Panc1 (cell line): ENCODE results near the gene PTPRK. TPM values are rescaled to one million over a fixed set of nuclear protein-coding genes. Genes with fewer than 3 reads are reported as not detected.

ENCODE experiments used
- ATAC-seq: fragments of 200-7000 bp; cut with Tn5 transposase; 2 replicates; pipeline ENCODE4 v1.9.1; 2020; ENCODE audit warnings: mild to moderate bottlenecking, moderate library complexity
- BruUV-seq: library from RNA; stranded (reverse); fragments of 400-500 nt; replicated peaks from 2 replicates; lab custom pipeline; 2021; lab: Mats Ljungman, UMichigan
- CTCF ChIA-PET: fragments of 300-600 bp; sonication (Branson Sonifier 250); formaldehyde crosslinking; loops from one replicate; lab custom pipeline; 2022; ENCODE audit warnings: antibody characterized with exemption; lab: Charles Lee
- POLR2A ChIA-PET: fragments of 300-600 bp; sonication (Branson Sonifier 250); formaldehyde crosslinking; loops from one replicate; lab custom pipeline; 2022; ENCODE audit warnings: antibody characterized with exemption; lab: Charles Lee
- DNase-seq: peaks from one replicate; pipeline ENCODE4 v3.0.0-alpha.2; 2010; ENCODE audit warnings: low read depth, low spot score
- H3K27ac ChIP-seq: 2 replicates; pipeline ENCODE4 v1.5.1; 2011; ENCODE audit warnings: mild to moderate bottlenecking, low read length, inconsistent platforms
- H3K27me3 ChIP-seq: fragments of 200-500 bp; sonication (Bioruptor generic); 2 replicates; pipeline ENCODE4 v1.6.0; 2014; ENCODE audit warnings: low read length, inconsistent platforms; ENCODE audit not compliant: control insufficient read depth, insufficient read depth
- H3K36me3 ChIP-seq: fragments of 200-500 bp; sonication (Bioruptor generic); 2 replicates; pipeline ENCODE4 v1.5.1; 2014; ENCODE audit warnings: inconsistent platforms, mild to moderate bottlenecking, low read length, moderate library complexity; ENCODE audit not compliant: control insufficient read depth, insufficient read depth
- H3K4me1 ChIP-seq: 2 replicates; pipeline ENCODE4 v1.5.1; 2011; ENCODE audit warnings: inconsistent platforms, mild to moderate bottlenecking, low read length, moderate library complexity; ENCODE audit not compliant: control insufficient read depth, insufficient read depth
- H3K4me3 ChIP-seq, 2 experiments: 2 replicates each; pipeline ENCODE4 v1.5.1; 2011 to 2012; ENCODE audit warnings: low read depth in 2 of 2, low read length in 2 of 2, mild to moderate bottlenecking in 2 of 2, inconsistent platforms in 1 of 2, moderate library complexity in 1 of 2
- H3K9me3 ChIP-seq: fragments of 200-500 bp; sonication (Bioruptor generic); 2 replicates; pipeline ENCODE4 v1.5.1; 2014; ENCODE audit warnings: low read depth, mild to moderate bottlenecking, inconsistent platforms, low read length, moderate library complexity; ENCODE audit not compliant: control insufficient read depth, insufficient read depth
- POLR2AphosphoS5 ChIP-seq: IDR thresholded peaks from 2 replicates; pipeline ENCODE4 v1.6.1; 2012; ENCODE audit warnings: mild to moderate bottlenecking, low read depth, low read length, moderate library complexity
- SIN3A ChIP-seq: IDR thresholded peaks from 2 replicates; pipeline ENCODE4 v1.6.1; 2012; ENCODE audit warnings: low read depth, mild to moderate bottlenecking, low read length, moderate library complexity, borderline replicate concordance; ENCODE audit not compliant: insufficient read depth
- TCF7L2 ChIP-seq: IDR thresholded peaks from 2 replicates; pipeline ENCODE4 v1.6.1; 2011; ENCODE audit warnings: mild to moderate bottlenecking, low read depth, low read length, inconsistent platforms
- in situ Hi-C: cut with HindIII; loops from 2 replicates; pipeline ENCODE4 v1.10.0; 2016; ENCODE audit warnings: low sequenced_read_pairs, low pct_unique_long_range_greater_than_20kb
- intact Hi-C: fragments of 100-400 bp; cut with micrococcal nuclease; formaldehyde crosslinking; loops from one replicate; pipeline ENCODE4 v1.10.0; 2022; ENCODE audit not compliant: unreplicated experiment
- total RNA-seq: library from RNA; stranded (reverse); gene quantifications from one replicate; pipeline ENCODE4 v1.2.1, GENCODE V29; 2021; ENCODE audit not compliant: unreplicated experiment
- TF ChIP-seq, protein P1 (sequence below), 2 experiments: IDR thresholded peaks; 2 replicates each; pipeline ENCODE4 v1.6.1; 2011 to 2012; ENCODE audit warnings: low read depth in 2 of 2, control low read depth in 1 of 2, low read length in 1 of 2, mild to moderate bottlenecking in 1 of 2, moderate library complexity in 1 of 2; ENCODE audit not compliant: insufficient read depth in 1 of 2
- TF ChIP-seq, protein P2 (sequence below): fragments of 450-650 bp; IDR thresholded peaks from 2 replicates; pipeline ENCODE4 v1.5.1; 2017; ENCODE audit warnings: mild to moderate bottlenecking

PTPRK gene
- total RNA-seq, 1 experiment from 2014 or later = 61.8 TPM

DNA sequence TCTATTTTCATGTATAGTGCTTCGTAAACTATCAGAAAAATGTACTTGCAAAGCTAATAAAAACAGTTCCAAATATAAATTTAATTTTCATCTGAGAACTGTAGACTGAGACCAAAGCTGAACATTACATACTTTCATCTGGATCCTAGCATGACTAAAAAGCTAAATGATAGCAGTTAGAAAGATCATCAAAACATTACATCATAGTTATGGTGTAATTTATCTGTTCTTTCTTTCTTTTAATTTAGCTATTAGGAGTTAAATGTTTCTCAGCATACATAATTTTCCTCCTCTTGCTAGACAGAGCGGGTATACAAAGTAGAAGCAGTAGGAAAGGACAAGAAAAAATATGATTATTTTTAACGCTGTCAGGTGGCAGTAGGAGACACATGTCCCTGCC, 455.3 kb downstream of the PTPRK start:
- TF ChIP-seq, protein P1, sequence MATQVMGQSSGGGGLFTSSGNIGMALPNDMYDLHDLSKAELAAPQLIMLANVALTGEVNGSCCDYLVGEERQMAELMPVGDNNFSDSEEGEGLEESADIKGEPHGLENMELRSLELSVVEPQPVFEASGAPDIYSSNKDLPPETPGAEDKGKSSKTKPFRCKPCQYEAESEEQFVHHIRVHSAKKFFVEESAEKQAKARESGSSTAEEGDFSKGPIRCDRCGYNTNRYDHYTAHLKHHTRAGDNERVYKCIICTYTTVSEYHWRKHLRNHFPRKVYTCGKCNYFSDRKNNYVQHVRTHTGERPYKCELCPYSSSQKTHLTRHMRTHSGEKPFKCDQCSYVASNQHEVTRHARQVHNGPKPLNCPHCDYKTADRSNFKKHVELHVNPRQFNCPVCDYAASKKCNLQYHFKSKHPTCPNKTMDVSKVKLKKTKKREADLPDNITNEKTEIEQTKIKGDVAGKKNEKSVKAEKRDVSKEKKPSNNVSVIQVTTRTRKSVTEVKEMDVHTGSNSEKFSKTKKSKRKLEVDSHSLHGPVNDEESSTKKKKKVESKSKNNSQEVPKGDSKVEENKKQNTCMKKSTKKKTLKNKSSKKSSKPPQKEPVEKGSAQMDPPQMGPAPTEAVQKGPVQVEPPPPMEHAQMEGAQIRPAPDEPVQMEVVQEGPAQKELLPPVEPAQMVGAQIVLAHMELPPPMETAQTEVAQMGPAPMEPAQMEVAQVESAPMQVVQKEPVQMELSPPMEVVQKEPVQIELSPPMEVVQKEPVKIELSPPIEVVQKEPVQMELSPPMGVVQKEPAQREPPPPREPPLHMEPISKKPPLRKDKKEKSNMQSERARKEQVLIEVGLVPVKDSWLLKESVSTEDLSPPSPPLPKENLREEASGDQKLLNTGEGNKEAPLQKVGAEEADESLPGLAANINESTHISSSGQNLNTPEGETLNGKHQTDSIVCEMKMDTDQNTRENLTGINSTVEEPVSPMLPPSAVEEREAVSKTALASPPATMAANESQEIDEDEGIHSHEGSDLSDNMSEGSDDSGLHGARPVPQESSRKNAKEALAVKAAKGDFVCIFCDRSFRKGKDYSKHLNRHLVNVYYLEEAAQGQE (IDR thresholded peaks at IDR 0.05; ENCODE audit: insufficient read depth in 1 of 2, low read depth in 2 of 2, low read length in 1 of 2) = no peak
- TF ChIP-seq POLR2AphosphoS5 = no peak
- TF ChIP-seq, protein P2, sequence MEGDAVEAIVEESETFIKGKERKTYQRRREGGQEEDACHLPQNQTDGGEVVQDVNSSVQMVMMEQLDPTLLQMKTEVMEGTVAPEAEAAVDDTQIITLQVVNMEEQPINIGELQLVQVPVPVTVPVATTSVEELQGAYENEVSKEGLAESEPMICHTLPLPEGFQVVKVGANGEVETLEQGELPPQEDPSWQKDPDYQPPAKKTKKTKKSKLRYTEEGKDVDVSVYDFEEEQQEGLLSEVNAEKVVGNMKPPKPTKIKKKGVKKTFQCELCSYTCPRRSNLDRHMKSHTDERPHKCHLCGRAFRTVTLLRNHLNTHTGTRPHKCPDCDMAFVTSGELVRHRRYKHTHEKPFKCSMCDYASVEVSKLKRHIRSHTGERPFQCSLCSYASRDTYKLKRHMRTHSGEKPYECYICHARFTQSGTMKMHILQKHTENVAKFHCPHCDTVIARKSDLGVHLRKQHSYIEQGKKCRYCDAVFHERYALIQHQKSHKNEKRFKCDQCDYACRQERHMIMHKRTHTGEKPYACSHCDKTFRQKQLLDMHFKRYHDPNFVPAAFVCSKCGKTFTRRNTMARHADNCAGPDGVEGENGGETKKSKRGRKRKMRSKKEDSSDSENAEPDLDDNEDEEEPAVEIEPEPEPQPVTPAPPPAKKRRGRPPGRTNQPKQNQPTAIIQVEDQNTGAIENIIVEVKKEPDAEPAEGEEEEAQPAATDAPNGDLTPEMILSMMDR = no peak
- no peak for TF ChIP-seq SIN3A
- no peak for TF ChIP-seq TCF7L2
- intact Hi-C loops = no loop called here
- Histone ChIP-seq H3K36me3 (no peaks in the 10 kb centered on the region), H3K27ac (no peak overlapping the region), H3K4me1 (no peaks in the 10 kb centered on the region), H3K4me3 (no peak overlapping the region), H3K27me3 (no peaks in the 10 kb centered on the region), H3K9me3 (no peaks in the 10 kb centered on the region)
- DNase-seq (no peak), ATAC-seq (no peak)
- POLR2A ChIA-PET = no interaction called here
- in situ Hi-C loops = no loop called here
- BruUV-seq = no TSS peak
- CTCF ChIA-PET = no interaction called here

DNA sequence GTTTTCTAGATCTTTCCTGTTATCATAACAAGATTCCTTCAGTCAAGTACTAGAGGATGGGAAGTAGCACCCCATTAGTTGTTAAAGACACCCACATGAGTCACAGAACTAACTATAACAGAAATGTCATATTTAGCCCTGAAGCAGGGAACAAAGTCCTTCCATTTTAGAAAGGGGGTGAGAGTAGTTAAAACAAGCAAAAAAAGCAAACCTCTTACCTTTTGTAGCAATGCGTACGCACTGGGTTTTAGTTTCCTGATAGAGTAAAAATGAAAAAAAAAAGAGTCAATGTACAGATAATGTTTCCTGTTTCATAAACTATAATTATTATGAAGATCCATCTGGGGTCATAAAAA, 455.9 kb downstream of the PTPRK start:
- intact Hi-C loops (no loop called here), in situ Hi-C loops (no loop called here)
- TF ChIP-seq TCF7L2 (no peak), POLR2AphosphoS5 (no peak)
- TF ChIP-seq, protein P1 (IDR thresholded peaks at IDR 0.05; ENCODE audit: insufficient read depth in 1 of 2, low read depth in 2 of 2, low read length in 1 of 2) = no peak
- no TSS peak for BruUV-seq
- no peak for ATAC-seq
- Histone ChIP-seq H3K36me3 (no peaks in the 10 kb centered on the region), H3K9me3 (no peaks in the 10 kb centered on the region), H3K4me1 (no peaks in the 10 kb centered on the region), H3K4me3 (no peak overlapping the region), H3K27me3 (no peaks in the 10 kb centered on the region), H3K27ac (no peak overlapping the region)
- no peak for DNase-seq
- POLR2A ChIA-PET = no interaction called here
- CTCF ChIA-PET = no interaction called here
